Neural cell (in vitro differentiated cells): ENCODE data around the gene CD300LF. TPM values are rescaled to one million over a fixed set of nuclear protein-coding genes. Genes with fewer than 3 reads are reported as not detected.

Source experiments
- H2AFZ ChIP-seq: fragments of 200-600, 300-800 bp; sonication (generic), shearing (Covaris generic); 2 replicates; pipeline ENCODE4 v1.6.0; 2014; ENCODE audit warnings: low read depth, mild to moderate bottlenecking, antibody characterized with exemption, low read length, moderate library complexity
- H3F3A ChIP-seq: fragments of 200-600 bp; shearing (Covaris generic); 2 replicates; pipeline ENCODE4 v1.6.1; 2016; ENCODE audit warnings: mild to moderate bottlenecking, moderate library complexity, mixed read lengths, antibody characterized with exemption, low read length; ENCODE audit not compliant: insufficient read depth, poor library complexity, severe bottlenecking
- H3K27ac ChIP-seq: fragments of 200-600, 300-800 bp; sonication (generic), shearing (Covaris generic); 2 replicates; pipeline ENCODE4 v1.5.1; 2014; ENCODE audit warnings: mild to moderate bottlenecking, low read length, moderate library complexity
- H3K27me3 ChIP-seq: fragments of 300-800, 200-600 bp; sonication (generic), shearing (Covaris generic); 2 replicates; pipeline ENCODE4 v1.6.0; 2014; ENCODE audit warnings: mild to moderate bottlenecking, low read depth, low read length, moderate library complexity; ENCODE audit not compliant: insufficient read depth
- H3K36me3 ChIP-seq: fragments of 300-800, 200-600 bp; sonication (generic), shearing (Covaris generic); 2 replicates; pipeline ENCODE4 v1.5.1; 2014; ENCODE audit warnings: mild to moderate bottlenecking, antibody characterized with exemption, low read length, moderate library complexity; ENCODE audit not compliant: insufficient read depth
- H3K4me2 ChIP-seq: fragments of 300-800, 200-600 bp; sonication (generic), shearing (Covaris generic); 2 replicates; pipeline ENCODE4 v1.6.0; 2014; ENCODE audit warnings: mild to moderate bottlenecking, low read length
- H3K4me3 ChIP-seq: fragments of 300-800, 200-600 bp; sonication (generic), shearing (Covaris generic); 2 replicates; pipeline ENCODE4 v1.5.1; 2014; ENCODE audit warnings: mild to moderate bottlenecking, low read length, moderate library complexity
- H3K79me2 ChIP-seq: fragments of 200-600 bp; shearing (Covaris generic); replicated peaks from 2 replicates; pipeline ENCODE4 v1.6.0; 2014; ENCODE audit warnings: mild to moderate bottlenecking, low read length, moderate library complexity; ENCODE audit not compliant: insufficient read depth
- H3K9ac ChIP-seq: fragments of 300-800, 200-600 bp; sonication (generic), shearing (Covaris generic); 2 replicates; pipeline ENCODE4 v1.6.1; 2016; ENCODE audit warnings: mild to moderate bottlenecking, low read length, mixed read lengths
- H3K9me2 ChIP-seq: fragments of 200-600 bp; shearing (Covaris generic); 2 replicates; pipeline ENCODE4 v1.6.1; 2016; ENCODE audit warnings: mild to moderate bottlenecking, low read length, mixed read lengths; ENCODE audit not compliant: insufficient read depth
- H3K9me3 ChIP-seq: fragments of 200-600, 300-800 bp; sonication (generic), shearing (Covaris generic); 2 replicates; pipeline ENCODE4 v1.6.1; 2016; ENCODE audit warnings: mild to moderate bottlenecking, mixed run types, low read length, moderate library complexity, mixed read lengths
- H4K20me1 ChIP-seq: fragments of 200-600 bp; shearing (Covaris generic); 2 replicates; pipeline ENCODE4 v1.6.1; 2016; ENCODE audit warnings: mild to moderate bottlenecking, mixed run types; ENCODE audit not compliant: insufficient read depth
- EP300 ChIP-seq: fragments of 450-650 bp; conservative IDR thresholded peaks from 2 replicates; pipeline ENCODE4 v1.6.1; 2014; ENCODE audit warnings: antibody characterized with exemption, mild to moderate bottlenecking, moderate library complexity; ENCODE audit not compliant: poor library complexity, severe bottlenecking
- EZH2 ChIP-seq: fragments of 200-600, 300-800 bp; shearing (Covaris generic), sonication (generic); IDR thresholded peaks from 2 replicates; pipeline ENCODE4 v1.6.1; 2014; ENCODE audit warnings: antibody characterized with exemption, low read length, borderline replicate concordance, mild to moderate bottlenecking; ENCODE audit not compliant: insufficient read depth, poor library complexity, severe bottlenecking
- REST ChIP-seq: IDR thresholded peaks from 2 replicates; pipeline ENCODE4 v1.6.1; 2012; ENCODE audit warnings: borderline replicate concordance
- SMC3 ChIP-seq: fragments of 450-650 bp; conservative IDR thresholded peaks from 2 replicates; pipeline ENCODE4 v1.6.1; 2014; ENCODE audit warnings: antibody characterized with exemption, mild to moderate bottlenecking, moderate library complexity; ENCODE audit not compliant: poor library complexity
- polyA plus RNA-seq: library from polyadenylated mRNA; depleted of rRNA; stranded (reverse); fragments of >200 nt; gene quantifications from 2 replicates; pipeline ENCODE4 v1.2.3, GENCODE V29; 2014
- TF ChIP-seq, protein P1 (sequence below): fragments of 450-650 bp; IDR thresholded peaks from 2 replicates; pipeline ENCODE4 v1.5.1; 2014; ENCODE audit warnings: antibody characterized with exemption, mild to moderate bottlenecking, moderate library complexity; ENCODE audit not compliant: poor library complexity, severe bottlenecking

The CD300LF gene
- polyA plus RNA-seq, 1 donor from 2014 or later: not detected

GRCh38 chr17:74758848-74759168 is 46.1 kb upstream of the CD300LF start:
- Histone ChIP-seq H3K4me2 (no peak overlapping the region), H3F3A (no peaks in the 10 kb centered on the region), H3K79me2 (no peaks in the 10 kb centered on the region), H3K9me3 (no peaks in the 10 kb centered on the region), H3K9me2 (no peaks in the 10 kb centered on the region), H3K36me3 (no peaks in the 10 kb centered on the region), H3K4me3 (no peak overlapping the region), H4K20me1 (no peaks in the 10 kb centered on the region), H3K27ac (no peak overlapping the region), H2AFZ (no peak overlapping the region), H3K9ac (no peak overlapping the region), H3K27me3 (no peaks in the 10 kb centered on the region)
- TF ChIP-seq REST: no peak

GRCh38 chr17:74757931-74758847 is 45.5 kb upstream of the CD300LF start:
- TF ChIP-seq, protein P1, sequence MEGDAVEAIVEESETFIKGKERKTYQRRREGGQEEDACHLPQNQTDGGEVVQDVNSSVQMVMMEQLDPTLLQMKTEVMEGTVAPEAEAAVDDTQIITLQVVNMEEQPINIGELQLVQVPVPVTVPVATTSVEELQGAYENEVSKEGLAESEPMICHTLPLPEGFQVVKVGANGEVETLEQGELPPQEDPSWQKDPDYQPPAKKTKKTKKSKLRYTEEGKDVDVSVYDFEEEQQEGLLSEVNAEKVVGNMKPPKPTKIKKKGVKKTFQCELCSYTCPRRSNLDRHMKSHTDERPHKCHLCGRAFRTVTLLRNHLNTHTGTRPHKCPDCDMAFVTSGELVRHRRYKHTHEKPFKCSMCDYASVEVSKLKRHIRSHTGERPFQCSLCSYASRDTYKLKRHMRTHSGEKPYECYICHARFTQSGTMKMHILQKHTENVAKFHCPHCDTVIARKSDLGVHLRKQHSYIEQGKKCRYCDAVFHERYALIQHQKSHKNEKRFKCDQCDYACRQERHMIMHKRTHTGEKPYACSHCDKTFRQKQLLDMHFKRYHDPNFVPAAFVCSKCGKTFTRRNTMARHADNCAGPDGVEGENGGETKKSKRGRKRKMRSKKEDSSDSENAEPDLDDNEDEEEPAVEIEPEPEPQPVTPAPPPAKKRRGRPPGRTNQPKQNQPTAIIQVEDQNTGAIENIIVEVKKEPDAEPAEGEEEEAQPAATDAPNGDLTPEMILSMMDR: no peak
- TF ChIP-seq EZH2 (no peak), EP300 (no peak), SMC3 (no peak), REST (no peak)
- H2AFZ ChIP-seq: no peak overlapping the region
- no peak overlapping the region for H3K27ac ChIP-seq
- H3F3A ChIP-seq: no peaks in the 10 kb centered on the region
- H3K27me3 ChIP-seq: no peaks in the 10 kb centered on the region
- H3K79me2 ChIP-seq: no peaks in the 10 kb centered on the region
- H3K9me2 ChIP-seq: no peaks in the 10 kb centered on the region
- no peak overlapping the region for H3K4me2 ChIP-seq
- no peak overlapping the region for H3K9ac ChIP-seq
- H3K36me3 ChIP-seq: no peaks in the 10 kb centered on the region
- H3K4me3 ChIP-seq: no peak overlapping the region
- H4K20me1 ChIP-seq: no peaks in the 10 kb centered on the region
- no peaks in the 10 kb centered on the region for H3K9me3 ChIP-seq
